ENCODE data around the gene COL8A2.

Gene COL8A2

DNA sequence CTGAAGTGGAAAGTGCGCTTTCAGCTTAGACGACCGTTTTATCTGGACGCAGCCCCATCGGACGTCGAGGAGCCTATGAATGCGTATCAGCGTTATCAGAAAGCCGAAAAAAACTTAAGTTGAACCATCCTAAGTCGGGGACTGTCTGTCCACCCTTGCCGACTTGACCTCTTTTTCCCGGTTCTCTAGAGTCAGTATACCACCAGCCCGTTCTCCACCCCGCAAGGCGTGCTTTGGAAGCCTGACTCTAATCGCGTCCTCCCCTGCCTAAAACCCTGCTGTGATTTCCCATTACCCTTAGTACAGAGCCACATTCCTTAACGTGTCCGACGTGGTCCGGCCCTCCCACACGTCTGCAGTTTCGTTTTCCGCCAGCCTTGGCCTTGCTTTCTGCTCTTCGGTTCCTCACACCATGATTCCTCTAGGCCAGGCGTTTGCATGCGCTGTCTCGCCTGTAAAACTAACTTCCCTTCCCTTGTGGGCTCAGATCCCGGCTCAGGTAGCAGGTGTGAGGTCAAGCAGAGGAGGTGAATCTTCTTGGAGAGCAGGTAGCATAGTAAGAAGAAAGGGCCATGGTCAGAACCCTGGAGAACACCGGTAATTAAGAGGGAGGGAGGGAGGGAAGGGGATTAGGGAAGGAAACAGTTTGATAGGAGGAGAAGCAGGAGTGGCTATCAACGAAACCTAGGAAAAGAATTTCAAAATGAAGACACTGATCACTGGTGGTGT lies 35.5 kb downstream of the COL8A2 start:
- DNase-seq (ENCODE audit: low spot score), result no peak

DNA sequence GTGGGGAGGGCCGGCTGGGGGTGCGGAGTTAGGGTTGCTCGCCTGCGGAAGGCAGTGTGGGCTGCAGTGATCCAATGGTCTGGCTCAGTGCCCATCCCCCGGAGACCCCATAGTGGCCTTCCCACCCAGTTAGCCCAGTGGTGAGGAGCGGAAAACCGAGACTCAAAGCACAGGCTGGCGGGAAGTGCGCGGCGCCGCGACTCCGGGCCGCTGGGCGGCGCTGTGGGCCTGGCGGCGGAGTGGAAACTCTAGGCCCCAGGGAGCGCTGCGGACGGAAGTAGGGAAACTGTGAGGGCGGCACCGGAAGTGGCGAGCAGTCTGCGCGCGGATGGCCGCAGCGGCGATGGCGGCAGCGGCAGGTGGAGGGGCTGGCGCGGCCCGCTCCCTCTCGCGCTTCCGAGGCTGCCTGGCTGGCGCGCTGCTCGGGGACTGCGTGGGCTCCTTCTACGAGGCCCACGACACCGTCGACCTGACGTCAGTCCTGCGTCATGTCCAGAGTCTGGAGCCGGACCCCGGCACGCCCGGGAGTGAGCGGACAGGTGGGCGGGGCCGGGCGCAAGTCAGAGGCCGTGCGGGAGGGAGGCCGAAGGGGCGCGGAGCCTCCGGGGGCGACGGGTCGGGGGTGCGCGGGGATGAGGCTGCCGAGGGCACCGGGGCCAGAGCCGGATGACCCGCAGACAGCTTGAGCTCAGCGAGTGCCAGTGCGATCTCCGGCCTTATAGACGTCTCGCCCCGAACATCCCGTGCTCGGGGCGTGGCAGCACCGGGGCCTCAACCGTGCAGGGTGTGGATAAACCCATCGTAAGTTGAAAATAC lies 36.2 kb downstream of the COL8A2 start, which contains the start of gene ADPRS:
Gene ADPRS, plus strand, starts transcription at position 316 of the 816 bp plus-strand sequence. Its CDS starts 13 bp downstream, at position 329.
- peak; percentile 90 for DNase-seq (ENCODE audit: low spot score)

DNA sequence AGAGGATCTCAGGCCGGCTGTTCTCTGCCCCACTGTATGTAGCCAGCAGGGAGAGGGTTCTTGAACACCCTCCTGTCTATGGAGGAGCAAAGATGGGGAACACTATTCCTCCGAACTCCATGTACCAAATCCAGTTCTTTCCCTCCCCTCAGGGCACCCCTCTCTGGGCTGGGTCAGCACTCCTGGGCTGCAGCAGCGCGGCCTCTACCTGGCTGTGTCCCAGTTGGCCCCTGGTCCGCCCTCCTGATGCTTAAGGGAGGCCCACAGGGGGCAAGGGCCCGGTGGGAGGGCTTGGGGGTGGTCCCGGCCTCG lies 36.8 kb downstream of the COL8A2 start:
- DNase-seq (ENCODE audit: low spot score), result peak; percentile 46

DNA sequence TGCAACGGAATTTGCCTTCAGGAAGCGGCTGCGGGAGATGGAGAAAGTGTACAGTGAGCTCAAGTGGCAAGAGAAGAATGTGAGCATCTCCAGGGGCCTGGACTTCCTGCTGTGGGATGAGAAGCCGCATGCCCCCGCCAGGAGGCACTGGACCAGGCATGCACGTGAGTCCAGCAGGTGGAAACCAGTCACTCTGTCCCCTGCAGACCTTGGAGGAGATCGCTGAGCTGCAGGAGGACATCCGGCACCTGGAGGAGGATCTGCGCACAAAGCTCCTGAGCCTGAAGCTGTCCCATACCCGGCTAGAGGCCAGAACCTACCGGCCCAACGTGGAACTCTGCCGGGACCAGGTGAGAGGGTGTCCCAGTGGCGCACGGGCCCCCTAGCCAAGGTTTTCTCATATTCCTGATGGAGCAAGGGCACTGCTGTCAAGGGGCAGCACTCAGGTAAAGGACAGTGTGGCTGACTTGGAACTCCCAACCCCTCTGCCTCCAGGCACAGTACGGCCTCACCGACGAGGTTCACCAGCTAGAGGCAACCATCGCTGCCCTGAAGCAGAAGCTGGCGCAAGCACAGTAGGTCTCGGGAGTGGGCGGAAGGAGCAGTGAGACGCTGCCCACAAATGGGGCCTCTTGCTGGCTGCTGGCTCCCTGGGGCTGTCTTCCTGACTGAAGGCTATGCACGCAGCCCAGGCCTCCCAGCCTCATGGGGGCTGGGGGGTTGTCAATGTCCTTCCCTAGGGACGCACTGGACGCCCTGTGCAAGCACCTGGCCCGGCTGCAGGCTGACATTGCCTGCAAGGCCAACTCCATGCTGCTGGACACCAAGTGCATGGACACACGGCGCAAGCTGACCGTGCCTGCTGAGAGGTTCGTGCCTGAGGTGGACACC lies 37.5 kb downstream of the COL8A2 start:
- no peak for DNase-seq (ENCODE audit: low spot score)

DNA sequence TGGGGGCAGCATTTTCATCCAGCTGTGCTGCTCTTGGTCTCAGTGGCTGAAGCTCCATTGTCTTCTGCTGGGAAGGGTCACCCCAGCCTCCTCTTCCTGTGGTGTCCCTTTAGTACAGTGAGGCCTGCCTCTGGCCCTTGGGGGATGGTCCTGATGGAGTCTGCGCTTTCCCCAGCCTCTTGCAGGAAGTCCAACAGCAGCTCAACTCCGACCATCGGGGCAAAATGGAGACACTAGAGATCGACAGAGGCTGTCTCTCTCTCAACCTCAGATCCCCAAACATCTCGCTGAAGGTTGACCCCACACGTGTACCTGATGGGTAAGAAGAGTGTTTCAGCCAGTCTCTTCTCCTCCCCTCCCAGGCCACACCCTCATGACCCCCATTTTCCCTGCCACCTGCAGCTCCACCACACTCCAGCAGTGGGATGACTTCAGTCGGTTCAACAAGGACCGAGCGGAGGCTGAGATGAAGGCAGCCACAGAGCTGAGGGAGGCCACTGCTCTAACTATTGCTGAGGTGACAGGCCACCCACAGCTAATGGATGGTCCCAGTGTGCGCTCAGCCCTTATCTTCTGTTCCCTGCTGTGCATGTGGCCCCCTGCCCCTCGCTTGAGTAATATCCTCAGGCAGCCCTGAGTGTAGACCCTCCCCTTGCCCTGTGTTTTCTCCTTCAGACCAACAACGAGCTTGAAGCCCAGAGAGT lies 38.3 kb downstream of the COL8A2 start:
- no peak for DNase-seq (ENCODE audit: low spot score)

DNA sequence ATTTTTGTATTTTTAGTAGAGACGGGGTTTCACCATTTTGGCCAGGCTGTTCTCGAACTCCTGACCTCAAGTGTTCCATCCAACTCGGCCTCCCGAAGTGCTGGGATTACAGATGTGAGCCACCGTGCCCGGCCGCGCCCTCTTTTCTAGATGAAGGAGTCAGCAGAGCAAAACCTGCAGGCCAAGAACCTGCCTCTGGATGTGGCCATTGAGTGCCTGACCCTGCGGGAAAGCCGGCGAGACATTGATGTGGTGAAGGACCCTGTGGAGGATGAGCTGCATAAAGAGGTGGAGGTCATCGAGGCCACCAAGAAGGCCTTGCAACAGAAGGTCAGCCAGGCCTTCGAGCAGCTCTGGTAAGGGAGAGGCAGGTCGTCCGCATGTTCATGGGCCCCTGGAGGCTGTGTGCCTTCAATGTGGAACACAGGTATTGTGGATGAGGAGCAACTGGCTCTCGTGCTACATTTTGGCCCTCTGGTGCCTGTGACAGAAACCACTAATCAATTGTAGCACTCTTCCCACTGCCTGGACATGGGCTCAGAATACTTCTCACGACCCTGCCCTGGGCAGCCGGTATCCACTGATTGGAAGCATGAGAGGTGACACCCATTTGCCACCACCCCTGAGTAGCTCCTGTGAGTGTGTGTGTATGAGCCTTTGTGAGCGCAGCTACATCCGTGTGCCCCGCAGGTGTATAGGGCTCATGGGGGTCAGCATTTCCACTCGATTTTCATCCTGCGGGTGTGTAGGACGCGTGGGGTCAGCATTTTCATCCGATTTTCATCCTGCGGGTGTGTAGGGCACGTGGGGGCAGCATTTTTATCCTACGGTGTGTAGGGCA lies 39.1 kb downstream of the COL8A2 start:
- no peak for DNase-seq (ENCODE audit: low spot score)

DNA sequence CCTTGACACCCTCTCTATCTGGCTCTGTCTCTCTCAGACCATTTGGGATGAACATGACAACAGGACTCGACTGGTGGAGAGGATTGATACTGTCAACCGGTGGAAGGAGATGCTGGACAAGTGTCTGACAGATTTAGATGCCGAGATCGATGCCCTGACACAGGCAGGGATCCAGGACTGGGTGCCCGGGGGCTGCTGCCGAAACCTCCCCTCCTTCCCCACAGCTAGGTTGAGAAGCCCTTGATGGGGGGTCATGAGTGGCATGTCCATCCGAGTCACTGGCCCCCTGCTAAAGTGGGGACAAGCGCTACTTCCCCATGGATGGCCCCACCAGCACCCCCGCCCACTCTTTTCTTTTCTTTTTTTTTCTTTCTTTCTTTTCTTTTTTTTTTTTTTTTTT lies 39.9 kb downstream of the COL8A2 start:
- no peak for DNase-seq (ENCODE audit: low spot score)

DNA sequence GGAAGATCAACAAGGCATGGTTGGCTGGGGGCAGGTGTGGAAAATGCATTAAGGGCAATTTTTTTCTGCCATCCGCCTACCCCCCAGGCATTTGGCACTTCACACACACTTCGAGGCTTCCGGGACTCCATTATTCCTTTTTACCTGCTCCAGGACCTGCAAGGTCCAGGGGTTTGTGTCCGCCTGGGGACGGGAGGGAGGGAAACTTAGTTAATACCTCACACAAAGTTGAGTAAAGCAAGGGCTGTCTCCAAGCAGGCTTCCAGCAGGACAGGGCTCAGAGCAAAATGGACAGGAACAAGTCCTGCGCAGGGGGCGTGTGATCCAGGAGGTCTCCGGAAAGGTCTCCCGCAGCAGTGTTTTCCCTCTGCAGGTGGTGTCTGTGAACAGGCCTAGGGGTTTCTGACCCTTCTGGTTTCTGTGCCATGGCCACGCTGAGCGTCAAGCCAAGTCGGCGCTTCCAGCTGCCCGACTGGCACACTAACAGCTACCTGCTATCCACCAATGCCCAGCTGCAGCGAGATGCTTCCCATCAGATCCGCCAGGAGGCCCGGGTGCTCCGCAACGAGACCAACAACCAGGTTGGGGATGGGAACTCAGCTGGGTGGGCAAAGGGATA lies 40.4 kb downstream of the COL8A2 start:
- no peak for DNase-seq (ENCODE audit: low spot score)

DNA sequence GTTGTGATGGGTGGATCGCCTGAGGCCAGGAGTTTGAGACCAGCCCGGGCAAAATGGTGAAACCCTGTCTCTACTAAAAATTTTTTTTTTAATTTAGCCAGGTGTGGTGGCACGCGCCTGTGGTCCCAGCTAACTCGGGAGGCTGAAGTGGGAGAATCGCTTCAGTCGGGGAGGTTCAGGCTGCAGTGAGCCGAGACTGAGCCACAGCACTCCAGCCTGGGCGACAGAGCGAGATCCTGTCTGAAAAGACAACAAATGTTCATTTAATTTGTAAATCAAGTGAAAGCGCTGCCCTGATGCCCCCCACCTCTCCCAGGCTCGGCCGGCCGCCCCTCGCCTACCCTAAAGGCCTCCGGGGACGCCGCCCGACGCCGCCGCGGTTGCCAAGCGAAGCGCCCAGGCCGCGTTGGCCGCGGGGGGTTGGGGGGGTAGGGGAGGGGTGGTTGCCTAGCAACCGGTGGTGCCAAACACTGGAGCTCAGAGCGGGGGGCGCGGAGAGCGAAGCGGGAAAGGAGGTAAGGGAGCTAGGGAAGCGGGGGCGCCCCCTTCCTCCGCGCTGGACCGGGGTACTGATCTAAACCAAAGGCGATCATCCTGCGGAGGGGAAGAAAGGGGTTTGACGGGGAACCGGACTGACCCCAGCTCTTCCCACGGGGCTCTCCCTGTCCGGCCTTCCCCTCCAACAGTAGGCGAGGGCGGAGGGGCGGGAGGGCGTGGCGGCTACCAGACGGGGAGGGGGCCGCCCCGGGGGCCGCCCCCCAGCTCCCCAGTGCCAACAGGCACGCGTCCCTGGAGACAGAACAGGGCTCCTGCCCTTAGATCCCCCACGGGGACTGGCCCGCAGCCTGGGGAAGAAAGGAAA lies 41.2 kb downstream of the COL8A2 start, which contains the start of gene TEKT2:
Gene TEKT2, plus strand, starts transcription at position 460 of the 862 bp plus-strand sequence. CDS start 828 bp downstream, outside the sequence.
- no peak for DNase-seq (ENCODE audit: low spot score)

DNA sequence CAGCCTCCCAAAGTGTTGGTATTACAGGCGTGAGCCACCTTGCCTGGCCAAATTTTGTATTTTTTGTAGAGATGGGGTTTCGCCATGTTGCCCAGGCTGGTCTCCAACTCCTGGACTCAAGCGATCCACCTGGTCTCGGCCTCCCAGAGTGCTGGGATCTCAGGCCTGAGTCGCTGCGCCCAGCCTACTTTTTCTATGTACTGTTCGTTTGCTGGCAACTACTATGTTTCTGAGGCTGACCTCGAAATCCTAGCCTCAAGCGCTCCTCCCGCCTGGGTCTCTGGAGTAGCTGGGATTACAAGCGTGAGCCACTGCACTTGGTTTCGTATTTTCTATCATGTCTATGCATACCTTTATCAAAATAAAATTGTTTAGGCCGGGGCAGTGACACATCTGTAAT lies 41.8 kb downstream of the COL8A2 start:
- no peak for DNase-seq (ENCODE audit: low spot score)

DNA sequence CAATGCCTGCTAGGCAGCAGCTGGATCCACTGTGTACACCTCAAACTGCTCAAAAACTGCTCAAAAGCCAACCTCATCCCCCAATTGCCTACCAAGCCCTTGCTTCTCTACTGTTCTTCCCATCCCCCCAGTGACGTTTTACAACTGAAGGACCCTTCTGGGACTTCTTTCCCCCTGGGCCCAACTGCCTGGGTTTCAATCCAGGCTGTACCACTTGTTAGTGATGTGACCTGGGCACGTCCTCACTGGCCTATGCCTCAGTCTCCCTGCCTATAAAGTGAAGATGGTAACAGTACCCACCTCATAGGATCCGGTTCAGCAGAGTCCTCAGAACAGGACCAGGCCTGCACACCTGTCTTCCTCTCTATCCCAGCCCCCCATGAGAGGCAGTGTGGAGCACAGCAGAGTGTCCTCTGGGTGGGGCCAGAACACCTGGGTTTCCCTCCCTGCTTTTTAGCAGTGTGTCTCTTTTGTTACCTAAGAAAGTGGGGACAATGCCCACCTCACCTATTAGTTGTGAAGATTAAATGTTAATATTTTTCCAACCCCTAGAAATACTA lies 43.0 kb downstream of the COL8A2 start:
- no peak for DNase-seq (ENCODE audit: low spot score)

DNA sequence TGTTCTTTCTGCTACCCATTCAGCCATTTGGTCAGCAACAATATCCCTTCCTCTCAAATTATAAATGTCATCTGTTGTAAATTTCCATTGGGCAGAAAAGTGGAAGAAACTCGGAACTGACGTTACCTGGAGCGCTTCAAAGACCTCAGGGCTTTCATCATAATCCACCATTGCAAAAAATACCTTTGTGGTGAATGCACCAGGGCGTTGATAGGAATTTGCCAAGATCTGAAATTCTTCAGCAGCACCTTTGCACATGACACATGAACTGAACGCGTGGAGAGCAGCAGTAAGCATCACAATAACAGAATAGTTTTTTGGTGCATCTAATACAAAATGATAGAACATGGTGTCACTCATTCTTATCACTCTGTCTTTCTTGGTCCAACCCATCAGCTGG lies 44.2 kb downstream of the COL8A2 start:
- DNase-seq (ENCODE audit: low spot score), result no peak

DNA sequence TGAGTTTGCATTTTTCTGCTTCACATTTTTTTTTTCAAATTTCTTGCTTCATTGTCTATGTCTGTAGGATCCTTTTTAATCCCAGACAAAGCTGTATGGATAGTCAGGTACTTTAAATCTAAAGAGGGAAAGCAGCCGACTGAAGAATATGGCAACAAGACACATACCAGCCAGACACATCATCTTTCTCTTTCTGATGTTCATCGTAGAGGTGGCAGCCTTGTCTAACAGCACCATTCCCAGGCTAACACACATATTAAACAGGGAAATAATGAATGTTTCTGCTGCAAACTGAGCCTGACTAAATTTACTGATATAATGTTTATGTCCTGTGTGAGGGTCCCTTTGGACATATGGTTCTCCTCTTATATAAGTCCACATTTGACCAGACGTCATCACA lies 44.8 kb downstream of the COL8A2 start:
- no peak for DNase-seq (ENCODE audit: low spot score)

DNA sequence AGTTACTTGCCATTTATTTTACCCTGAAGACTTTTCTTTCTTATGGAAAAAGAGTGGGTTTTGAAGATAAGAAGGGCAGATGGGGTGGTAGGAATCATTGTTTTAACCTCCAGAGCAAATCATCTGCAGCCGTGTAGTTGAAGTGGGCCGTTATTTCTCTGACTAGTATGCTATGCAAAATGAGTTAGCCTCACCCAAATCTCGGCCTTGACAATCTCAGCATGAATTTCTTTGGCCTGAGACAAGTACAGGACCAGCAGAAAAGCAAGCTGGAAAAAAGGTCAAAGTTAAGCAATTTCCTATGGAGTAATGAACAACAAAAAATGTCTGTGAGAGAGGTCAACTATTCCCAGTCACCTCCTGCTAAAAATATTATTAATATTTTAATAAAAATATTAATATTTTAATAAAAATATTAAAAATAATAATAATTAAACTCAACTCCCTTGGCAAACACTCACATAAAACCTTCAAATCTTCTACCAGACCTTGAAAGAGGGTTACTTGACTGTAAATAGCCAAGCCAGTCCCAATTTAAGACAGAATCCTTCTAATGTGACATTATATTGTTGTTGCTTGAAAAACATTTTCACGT lies 47.9 kb downstream of the COL8A2 start:
- DNase-seq (ENCODE audit: low spot score), result no peak

DNA sequence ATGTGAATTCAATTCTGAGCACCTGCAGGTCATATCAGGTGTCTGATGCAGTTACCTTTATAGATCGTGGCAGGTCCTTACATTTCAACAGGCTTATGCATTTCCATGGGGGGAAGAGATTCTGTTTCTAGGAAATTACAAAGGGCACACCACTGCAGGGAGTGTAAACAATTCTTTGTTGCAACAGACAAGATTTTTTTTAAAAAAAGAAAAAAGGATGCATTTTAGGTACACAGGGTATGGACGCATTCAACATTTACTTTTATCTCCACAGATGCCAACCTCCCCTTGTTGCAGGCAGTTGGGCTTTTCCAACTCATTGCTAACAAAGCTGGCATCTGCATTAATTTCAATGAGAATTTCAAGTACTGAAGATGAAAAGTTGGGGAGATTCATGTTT lies 54.7 kb downstream of the COL8A2 start:
- no peak for DNase-seq (ENCODE audit: low spot score)

DNA sequence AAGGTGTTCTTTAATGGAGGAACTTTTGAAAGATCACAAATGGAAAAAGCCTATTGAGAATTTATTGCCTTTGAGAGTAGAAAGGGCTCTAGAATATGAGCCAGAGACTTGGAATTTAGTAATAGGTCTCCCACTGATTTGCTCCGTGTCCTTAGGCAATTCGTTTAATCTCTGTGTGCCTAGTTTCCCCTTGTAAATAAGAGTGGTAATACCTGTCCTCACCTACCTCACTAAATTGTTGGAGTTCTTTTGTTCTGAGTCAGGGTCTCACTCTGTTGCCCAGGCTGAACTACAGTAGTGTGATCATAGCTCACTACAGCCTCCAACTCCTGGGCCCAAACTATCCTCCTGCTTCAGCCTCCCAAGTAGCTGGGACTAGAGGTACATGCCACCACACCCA lies 56.2 kb downstream of the COL8A2 start:
- DNase-seq (ENCODE audit: low spot score), result no peak

DNA sequence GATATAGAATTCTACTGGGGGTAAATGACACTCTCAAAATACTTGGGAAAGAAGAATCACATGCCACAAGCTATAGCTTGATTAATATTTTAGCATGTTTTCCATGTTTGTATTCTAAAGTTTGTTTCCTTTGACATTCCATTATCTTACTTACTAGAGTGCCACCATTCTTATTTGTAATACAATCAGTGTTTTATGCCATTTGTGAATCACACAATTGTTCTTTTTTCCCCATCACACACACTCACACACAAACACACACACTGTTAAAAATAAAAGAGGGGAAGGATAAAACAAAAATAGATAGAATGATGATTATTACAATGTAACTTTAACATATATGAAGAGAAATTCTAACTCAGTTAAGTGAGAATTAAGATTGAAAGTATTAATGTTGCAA lies 57.2 kb downstream of the COL8A2 start:
- DNase-seq (ENCODE audit: low spot score), result no peak

DNA sequence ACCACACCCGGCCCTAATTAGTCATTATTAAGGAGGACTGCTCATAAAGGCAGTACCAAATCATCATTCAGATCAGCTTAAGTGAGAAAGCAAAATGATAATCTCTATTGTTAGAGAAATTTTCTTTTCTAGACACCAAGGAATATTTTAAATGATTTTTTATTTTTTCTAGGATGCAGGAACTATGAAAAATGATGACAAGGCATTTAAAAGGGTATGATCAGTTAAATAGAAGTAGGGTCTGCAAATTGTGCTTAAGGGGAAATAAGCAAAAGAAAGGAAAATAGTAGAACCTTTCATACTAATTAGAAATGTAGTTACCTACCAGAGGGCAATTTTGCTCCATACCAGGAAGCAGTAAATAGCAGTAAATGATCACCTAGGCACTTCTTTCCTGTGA lies 62.7 kb downstream of the COL8A2 start:
- no peak for DNase-seq (ENCODE audit: low spot score)

DNA sequence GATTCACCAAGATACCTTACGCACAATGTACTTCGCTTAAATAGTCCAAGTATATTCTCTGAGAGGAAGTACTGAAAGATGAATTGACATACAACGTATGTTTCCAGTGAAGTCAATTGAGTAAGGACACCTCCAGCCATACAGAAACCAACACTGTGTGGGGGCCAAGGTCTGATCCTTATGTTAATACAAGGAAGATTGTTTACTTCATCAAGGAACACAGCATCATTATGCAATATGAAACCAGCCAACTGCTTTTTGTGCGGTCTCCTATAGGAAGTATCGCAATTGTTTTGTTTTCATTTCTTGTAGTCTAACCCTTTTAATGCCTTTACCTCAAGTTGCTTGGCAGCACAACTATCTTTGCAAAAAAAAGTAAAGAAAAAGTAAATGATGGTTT lies 69.3 kb downstream of the COL8A2 start:
- DNase-seq (ENCODE audit: low spot score), result no peak

Data from HuH-7 (cell line).